Vagina (tissue), 2 donors: Measurements from ENCODE around the gene CDKL4.

Source experiments
- POLR2A ChIP-seq, 2 donors: fragments of 450-650 bp; IDR thresholded peaks; one replicate each; pipeline ENCODE4 v1.6.1; 2017; ENCODE audit warnings: antibody characterized with exemption in 2 of 2, mild to moderate bottlenecking in 2 of 2, moderate library complexity in 2 of 2
- TF ChIP-seq, protein P1 (sequence below), 3 experiments: fragments of 450-650 bp in 2 of 3; fragments of 200-600 bp in 1 of 3; sonication (generic) in 1 of 3; IDR thresholded peaks; one replicate each; pipeline ENCODE4 v1.5.1; 2017 to 2019; ENCODE audit warnings: antibody characterized with exemption in 3 of 3, mild to moderate bottlenecking in 2 of 3, moderate library complexity in 2 of 3

- TF ChIP-seq, protein P1, sequence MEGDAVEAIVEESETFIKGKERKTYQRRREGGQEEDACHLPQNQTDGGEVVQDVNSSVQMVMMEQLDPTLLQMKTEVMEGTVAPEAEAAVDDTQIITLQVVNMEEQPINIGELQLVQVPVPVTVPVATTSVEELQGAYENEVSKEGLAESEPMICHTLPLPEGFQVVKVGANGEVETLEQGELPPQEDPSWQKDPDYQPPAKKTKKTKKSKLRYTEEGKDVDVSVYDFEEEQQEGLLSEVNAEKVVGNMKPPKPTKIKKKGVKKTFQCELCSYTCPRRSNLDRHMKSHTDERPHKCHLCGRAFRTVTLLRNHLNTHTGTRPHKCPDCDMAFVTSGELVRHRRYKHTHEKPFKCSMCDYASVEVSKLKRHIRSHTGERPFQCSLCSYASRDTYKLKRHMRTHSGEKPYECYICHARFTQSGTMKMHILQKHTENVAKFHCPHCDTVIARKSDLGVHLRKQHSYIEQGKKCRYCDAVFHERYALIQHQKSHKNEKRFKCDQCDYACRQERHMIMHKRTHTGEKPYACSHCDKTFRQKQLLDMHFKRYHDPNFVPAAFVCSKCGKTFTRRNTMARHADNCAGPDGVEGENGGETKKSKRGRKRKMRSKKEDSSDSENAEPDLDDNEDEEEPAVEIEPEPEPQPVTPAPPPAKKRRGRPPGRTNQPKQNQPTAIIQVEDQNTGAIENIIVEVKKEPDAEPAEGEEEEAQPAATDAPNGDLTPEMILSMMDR (IDR thresholded peaks at IDR 0.05) = peak; percentile 43 to 94 (median 81)
- no peak for TF ChIP-seq POLR2A (IDR thresholded peaks at IDR 0.05)
Measured at GRCh38 chr2:39227628-39228412, 15.9 kb downstream of the CDKL4 start.
